Measurements from ENCODE around the gene ERICH6.

Gene ERICH6

DNA sequence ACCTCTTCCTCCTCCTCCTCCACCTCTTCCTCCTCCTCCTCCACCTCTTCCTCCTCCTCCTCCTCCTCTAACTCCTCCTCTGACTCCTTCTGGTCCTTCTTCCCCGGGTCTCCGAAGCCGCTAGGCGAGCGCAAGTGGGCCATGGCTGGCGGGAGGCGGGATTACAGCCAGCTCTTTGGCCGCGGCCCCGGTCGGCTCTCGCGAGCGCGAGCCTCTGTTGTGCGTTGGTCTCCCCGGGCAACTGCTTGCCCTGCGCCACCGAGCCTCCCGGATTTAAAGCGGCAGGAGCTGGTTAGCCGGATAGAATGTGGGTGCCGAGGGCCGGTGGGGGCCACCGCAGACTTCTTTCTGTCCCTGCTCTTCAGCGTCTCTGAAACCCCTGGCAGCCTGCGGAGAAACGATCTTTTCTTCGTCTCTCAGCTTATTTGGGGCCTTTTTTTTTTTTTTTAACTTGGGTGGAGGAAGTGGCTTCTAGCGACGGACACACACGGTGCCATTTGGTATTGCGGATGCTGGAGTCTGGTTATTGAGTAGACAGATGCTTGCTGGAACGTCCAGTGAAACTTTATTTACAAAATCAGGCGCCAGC, at the start of gene ERICH6:
TSS of gene ERICH6 (minus strand) at position 165 of the 589 bp plus-strand sequence. CDS start at position 143, 22 bp downstream.
- DNase-seq (ENCODE audit: low read depth) = peak; percentile 92
- TF ChIP-seq, protein P1, sequence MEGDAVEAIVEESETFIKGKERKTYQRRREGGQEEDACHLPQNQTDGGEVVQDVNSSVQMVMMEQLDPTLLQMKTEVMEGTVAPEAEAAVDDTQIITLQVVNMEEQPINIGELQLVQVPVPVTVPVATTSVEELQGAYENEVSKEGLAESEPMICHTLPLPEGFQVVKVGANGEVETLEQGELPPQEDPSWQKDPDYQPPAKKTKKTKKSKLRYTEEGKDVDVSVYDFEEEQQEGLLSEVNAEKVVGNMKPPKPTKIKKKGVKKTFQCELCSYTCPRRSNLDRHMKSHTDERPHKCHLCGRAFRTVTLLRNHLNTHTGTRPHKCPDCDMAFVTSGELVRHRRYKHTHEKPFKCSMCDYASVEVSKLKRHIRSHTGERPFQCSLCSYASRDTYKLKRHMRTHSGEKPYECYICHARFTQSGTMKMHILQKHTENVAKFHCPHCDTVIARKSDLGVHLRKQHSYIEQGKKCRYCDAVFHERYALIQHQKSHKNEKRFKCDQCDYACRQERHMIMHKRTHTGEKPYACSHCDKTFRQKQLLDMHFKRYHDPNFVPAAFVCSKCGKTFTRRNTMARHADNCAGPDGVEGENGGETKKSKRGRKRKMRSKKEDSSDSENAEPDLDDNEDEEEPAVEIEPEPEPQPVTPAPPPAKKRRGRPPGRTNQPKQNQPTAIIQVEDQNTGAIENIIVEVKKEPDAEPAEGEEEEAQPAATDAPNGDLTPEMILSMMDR (conservative IDR thresholded peaks at IDR 0.05; ENCODE audit: low read depth, low read length) = peak; percentile 36
- H3K4me3 ChIP-seq (ENCODE audit: low read depth, low read length) = peak within 1 kb of the TSS; percentile 81

DNA sequence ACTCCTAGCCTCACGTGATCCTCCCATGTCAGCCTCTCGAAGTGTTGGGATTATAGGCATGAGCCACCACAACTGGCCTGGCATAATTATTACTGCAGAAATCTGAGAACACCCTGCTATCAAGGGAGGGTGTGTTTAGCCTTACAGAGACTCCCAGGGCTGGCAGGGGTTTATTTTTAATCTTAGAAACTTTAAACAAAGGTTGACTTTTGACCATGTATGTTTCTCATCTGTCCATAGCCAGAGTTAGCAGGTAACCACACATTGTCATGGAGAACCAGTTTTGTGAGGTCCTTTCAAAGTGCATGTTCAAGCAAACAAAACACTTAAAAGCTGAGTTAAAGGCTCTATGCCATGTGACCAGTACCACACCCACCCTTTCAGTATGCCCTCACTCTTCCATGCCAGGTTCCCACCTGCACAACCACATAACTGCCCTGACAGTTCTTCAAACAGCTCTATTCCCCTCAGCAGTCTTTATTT, 48.1 kb upstream of the ERICH6 start:
- TF ChIP-seq, protein P1 (conservative IDR thresholded peaks at IDR 0.05; ENCODE audit: low read depth, low read length) = no peak
- DNase-seq (ENCODE audit: low read depth) = no peak
- H3K4me3 ChIP-seq (ENCODE audit: low read depth, low read length) = no peak overlapping the region

DNA sequence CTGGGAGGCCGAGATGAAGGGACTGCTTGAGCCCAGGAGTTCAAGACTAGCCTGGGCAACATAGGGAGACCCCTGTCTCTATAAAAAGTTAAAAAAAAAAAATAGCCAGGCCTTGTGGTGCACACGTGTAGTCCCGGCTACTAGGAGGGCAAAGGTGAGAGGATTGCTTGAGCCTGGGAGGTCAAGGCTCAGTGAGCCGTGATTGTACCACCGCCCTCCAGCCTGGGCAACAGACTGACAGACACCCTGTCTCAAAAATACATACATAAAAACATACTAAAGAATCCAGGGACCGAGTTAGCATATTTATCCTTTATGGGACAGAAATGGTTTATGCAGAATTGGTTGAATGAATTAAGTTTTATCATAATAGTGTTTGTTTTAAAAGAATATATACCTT, 45.5 kb upstream of the ERICH6 start:
- TF ChIP-seq, protein P1 (conservative IDR thresholded peaks at IDR 0.05; ENCODE audit: low read depth, low read length) = no peak
- no peak for DNase-seq (ENCODE audit: low read depth)
- no peak overlapping the region for H3K4me3 ChIP-seq (ENCODE audit: low read depth, low read length)

DNA sequence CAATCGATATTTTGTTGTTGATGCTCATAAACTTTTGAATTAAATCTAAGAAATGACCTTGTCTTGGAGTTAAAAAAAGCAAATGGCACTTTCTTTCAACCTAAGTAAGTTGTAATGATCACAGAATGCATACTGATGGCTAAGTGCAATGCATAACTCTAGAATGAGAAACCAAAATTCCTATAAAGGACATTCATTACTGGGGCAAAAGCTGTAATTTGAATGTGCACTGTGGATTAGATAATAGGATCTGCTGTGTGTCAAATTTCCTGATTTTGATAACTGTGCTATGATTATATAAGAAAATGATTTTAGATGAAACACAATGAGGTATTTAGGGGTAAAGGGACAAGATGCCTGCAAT, 44.9 kb upstream of the ERICH6 start:
- no peak for DNase-seq (ENCODE audit: low read depth)
- TF ChIP-seq, protein P1 (conservative IDR thresholded peaks at IDR 0.05; ENCODE audit: low read depth, low read length) = no peak
- no peak overlapping the region for H3K4me3 ChIP-seq (ENCODE audit: low read depth, low read length)

DNA sequence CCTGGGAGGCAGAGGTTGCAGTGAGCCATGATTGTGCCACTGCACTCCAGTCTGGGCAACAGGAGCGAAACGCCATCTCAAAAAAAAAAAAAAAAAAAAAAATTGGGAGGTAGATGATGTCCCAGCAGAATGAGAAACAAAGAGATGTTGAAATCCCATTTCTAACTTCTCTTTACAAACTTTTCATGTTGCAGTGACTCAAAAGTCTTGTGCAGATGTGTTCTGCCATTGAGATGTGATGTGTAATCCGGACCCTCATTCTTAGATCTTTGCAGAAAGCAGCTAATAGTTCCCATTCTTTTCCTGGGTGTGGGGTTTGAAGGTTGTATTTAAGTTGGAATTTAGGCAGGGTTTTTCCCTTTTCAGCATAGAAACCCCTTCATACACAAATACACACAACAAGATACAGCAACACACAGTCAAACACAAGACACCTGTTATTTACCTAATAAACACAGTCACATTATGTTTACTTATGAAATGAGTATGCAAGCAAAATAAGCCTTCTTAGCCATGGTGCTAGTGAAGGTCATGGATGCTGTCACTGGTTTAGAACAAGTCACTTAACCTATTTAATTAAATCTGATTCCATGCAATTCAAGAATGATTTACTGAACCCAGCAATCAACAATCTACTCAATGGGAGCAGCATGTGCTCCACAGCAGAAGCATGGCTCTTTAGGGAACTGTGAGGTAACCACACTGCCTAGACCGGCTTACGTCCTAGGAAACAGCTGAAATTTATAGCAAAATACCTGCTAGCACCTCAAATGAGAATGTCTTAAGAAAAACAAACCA, 44.4 kb upstream of the ERICH6 start:
- TF ChIP-seq, protein P1 (conservative IDR thresholded peaks at IDR 0.05; ENCODE audit: low read depth, low read length) = no peak
- DNase-seq (ENCODE audit: low read depth) = no peak
- H3K4me3 ChIP-seq (ENCODE audit: low read depth, low read length) = no peak overlapping the region

DNA sequence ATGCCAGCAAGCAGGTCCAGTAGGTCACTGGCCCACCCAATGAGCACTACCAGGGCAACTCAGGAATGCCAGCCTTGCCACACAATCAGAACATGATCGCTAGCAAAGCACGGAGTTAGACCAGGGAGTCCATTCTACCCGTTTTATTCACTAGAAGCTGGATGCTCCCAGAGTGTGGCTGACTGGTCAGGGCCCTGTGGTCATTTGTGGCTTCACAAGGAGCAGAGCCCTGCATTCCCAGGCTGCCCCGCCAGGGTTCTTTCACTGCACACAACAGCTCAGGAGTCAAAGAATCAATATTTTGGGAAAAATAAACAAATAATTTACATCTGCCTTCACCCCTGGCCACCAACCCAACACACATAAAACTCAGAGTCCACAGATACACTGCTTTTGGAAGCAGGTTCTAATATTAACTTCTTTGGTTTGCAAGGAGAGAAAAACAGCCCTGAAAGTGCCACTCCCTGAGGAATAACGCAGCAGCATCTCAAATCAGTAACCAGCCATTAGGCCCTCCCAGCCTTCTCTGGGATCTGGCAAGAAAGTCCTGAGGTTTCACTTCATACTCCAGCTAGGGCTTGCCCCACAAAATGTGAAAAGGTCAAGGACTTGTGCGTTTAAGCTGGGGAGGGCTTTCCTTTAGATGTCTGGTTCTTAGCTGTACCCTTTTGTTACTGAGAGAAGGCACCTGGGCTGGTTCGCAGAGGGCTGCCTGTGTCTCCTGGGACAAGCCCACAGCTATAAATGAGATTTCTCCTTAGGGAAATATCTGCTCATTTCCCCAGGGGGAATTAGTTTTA, 43.3 kb upstream of the ERICH6 start:
- TF ChIP-seq, protein P1 (conservative IDR thresholded peaks at IDR 0.05; ENCODE audit: low read depth, low read length) = no peak
- DNase-seq (ENCODE audit: low read depth) = no peak

More for the DNA sequence above, 43.3 kb upstream of the ERICH6 start:
- no peak overlapping the region for H3K4me3 ChIP-seq (ENCODE audit: low read depth, low read length)
